PC-3 (cell line): Measurements from ENCODE around the gene KNL1.

Experiments
- CTCF ChIP-seq: fragments of 300-600 bp; sonication (generic); conservative IDR thresholded peaks from 2 replicates; pipeline ENCODE4 v1.5.1; 2017; ENCODE audit warnings: antibody characterized with exemption, low read depth, mild to moderate bottlenecking, low read length
- EZH2 ChIP-seq: fragments of 300-600 bp; sonication (generic); IDR thresholded peaks from one replicate; pipeline ENCODE4 v1.6.1; 2017; ENCODE audit warnings: antibody characterized with exemption, mild to moderate bottlenecking, low read length; ENCODE audit not compliant: unreplicated experiment

- no peak for TF ChIP-seq CTCF
- TF ChIP-seq EZH2, result no peak
Observed at GRCh38 chr15:40600956-40601355, 6.9 kb downstream of the KNL1 start.
